WI38 (cell line): ENCODE data around the gene SCD.

ENCODE experiments used
- H3K4me3 ChIP-seq: 2 replicates; pipeline ENCODE4 v1.5.1; 2011; ENCODE audit warnings: low read depth, mild to moderate bottlenecking, control low read depth, low read length
- TF ChIP-seq, protein P1 (sequence below): IDR thresholded peaks from 2 replicates; pipeline ENCODE4 v1.5.1; 2012; ENCODE audit warnings: low read depth, mild to moderate bottlenecking, control low read depth, low read length

The SCD gene

DNA sequence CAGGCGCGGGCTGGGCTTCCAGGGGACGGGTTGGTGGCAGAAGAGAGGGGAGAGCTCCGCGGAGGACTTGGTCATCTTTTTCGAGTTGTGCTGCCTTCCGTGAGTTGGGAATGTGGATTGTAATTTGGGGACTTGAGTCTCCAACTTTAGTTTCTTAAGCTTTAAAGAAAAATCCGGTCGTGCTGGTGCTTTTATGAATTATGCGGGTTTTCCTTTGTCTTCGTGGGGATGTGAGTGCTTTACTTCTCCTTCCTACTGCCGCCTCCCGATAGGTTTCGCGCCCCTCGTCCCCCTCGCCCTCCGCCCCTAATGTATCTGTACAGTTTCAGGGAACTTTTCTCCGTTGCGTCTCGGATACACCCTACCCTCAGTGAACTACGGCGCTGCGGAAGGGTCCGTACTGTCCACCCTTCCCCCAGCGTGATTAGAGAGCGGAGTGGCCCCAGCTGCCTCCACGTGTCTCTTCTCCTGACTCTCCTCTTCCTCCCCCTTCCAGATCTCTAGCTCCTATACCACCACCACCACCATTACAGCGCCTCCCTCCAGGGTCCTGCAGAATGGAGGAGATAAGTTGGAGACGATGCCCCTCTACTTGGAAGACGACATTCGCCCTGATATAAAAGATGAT is 649 bp downstream of the SCD start:
- TF ChIP-seq, protein P1, sequence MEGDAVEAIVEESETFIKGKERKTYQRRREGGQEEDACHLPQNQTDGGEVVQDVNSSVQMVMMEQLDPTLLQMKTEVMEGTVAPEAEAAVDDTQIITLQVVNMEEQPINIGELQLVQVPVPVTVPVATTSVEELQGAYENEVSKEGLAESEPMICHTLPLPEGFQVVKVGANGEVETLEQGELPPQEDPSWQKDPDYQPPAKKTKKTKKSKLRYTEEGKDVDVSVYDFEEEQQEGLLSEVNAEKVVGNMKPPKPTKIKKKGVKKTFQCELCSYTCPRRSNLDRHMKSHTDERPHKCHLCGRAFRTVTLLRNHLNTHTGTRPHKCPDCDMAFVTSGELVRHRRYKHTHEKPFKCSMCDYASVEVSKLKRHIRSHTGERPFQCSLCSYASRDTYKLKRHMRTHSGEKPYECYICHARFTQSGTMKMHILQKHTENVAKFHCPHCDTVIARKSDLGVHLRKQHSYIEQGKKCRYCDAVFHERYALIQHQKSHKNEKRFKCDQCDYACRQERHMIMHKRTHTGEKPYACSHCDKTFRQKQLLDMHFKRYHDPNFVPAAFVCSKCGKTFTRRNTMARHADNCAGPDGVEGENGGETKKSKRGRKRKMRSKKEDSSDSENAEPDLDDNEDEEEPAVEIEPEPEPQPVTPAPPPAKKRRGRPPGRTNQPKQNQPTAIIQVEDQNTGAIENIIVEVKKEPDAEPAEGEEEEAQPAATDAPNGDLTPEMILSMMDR: no peak
- peak overlapping the region; percentile 77 for H3K4me3 ChIP-seq

DNA sequence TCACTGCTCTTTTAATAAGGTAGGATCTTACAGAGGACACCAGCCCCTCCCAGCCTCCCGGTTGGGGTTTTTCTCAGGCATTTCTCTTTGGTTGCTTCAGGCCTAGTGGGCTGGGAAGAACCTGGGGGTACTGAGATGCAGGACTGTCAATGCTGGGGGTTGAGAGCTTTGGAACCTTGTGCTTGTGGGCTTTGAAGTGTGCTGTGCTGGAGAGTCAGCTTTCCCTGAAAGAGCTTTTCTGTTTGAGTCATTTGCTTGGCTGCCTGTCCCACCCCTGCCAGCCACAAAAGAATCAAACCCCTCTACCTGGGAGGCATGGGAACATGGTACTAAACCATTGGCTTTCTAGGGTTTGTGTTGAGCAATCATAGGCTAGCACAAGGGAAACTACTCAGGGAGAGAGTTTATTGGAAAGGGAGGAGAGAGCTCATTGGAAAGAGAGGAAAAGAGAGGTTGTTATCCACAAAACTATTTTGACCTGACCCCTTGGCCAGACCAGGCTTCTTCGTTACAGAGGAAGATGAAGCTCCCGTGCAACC is 1.4 kb downstream of the SCD start:
- H3K4me3 ChIP-seq: peak overlapping the region; percentile 77
- TF ChIP-seq, protein P1: no peak

DNA sequence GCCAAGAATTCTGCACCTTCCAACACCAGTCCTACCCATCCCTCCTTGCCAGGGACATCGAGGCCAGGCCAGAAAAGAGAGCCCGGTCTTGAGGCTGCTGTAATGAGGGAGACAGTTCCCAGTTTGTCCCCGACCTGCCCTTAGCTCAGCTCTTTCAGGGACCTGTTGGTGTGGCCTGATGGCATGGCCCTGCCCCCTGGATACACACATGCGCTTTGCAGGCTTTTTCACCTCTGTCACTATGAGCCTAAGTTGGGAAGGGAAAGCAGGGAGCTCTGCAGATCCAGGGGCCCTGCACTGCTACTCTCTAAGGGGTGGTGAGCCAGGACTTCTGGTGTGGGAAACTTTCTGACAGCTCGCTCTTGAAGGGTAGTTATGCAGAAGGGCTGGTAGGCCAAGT is 2.1 kb downstream of the SCD start:
- TF ChIP-seq, protein P1: no peak
- no peak overlapping the region for H3K4me3 ChIP-seq

DNA sequence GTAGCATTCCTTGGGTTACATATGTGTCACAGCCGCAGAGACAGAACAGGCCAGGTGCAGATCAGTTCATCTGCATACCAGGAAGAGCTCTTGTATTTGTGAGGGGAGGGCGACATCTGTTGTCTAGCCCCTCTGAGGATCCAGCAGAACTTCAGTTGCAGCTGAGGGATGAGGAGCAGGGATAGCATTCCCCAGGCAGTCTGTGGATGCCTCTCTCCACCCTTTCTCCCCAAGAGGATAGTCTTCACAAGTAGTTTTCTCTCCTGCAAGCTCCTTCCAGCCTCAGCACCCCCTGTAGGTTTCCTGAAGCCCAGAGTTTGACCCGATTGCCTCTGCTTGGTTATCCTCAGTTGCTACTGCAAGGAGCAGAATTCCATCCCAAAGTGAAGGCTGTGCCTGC is 2.6 kb downstream of the SCD start:
- H3K4me3 ChIP-seq: no peak overlapping the region
- TF ChIP-seq, protein P1: no peak

DNA sequence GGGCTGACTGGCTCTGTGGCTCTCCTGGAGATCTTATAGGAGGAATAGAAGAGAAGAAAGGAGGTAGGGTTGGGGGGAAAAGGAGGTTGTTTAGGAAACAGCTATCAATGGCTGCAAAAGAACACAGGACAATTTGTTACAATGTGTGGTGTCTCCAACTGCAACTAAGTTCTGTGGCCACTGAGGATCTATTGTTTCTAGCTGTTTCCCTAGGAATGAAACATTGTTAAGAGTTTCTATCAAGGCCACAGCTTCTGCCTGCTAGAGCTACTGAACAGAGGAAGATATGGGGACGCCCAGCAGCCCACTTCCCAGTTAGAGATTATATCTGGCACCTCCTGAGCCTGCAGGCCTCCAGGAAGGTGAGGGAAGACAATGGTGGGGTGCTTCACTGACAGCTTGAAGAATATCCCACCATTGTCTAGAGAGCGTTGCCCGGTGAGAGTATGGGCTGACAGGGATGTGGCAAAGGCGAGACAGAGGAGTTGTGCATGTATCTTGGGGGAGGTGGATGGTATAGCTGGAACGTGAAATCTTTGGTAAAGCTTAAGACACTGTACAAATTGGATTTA is 4.0 kb downstream of the SCD start:
- no peak overlapping the region for H3K4me3 ChIP-seq
- TF ChIP-seq, protein P1: no peak

DNA sequence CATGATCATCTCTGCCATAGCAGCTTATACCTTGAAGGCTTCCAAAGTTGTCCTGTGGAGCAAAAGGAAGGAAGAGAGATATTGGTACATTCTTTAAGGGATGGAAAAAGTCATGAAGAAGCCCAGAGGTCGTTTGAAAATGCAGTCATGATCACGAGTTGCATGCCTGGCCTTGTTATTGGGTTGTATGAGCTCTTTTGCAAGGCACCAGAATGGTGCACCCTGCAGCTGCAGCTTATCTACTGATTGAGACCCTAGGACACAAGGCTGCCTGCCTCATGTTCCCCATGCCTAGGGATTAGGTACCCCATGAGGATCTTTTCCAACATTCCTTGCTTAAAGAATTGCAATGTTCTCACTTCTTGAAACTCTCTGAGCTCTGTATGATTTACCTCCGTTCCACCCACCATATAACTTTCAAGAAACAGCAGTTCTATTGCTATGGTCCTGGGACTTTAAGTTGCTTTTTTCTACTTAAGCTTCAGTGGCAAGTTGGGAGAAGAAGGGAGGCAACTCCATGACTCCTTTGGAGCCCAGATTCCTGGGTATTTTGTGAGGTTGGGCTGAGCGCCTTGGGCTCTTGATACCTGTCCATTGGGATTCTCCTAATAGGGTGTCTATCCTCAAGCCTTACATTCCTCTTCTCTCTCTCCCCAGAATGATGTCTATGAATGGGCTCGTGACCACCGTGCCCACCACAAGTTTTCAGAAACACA is 6.9 kb downstream of the SCD start:
- H3K4me3 ChIP-seq: no peak overlapping the region
- TF ChIP-seq, protein P1: no peak

DNA sequence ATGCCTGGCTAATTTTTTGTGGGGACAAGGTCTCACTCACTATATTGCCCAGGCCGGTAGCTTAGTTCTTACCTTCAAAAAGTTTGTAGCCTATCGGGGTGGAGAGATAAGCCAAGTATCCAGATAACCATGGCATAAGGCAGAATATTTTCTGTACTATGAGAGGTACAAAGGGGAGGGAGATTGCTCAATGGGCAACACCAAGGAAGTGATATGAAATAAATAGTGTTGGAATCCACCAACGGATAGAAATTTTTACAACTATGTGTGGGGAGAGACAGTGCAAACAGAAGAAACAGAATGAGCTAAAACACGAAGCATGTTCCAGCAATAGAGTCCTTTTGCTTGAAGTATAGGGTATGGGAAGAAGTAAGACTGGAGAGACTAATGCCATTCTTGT is 8.1 kb downstream of the SCD start:
- TF ChIP-seq, protein P1: no peak

More for the DNA sequence above, 8.1 kb downstream of the SCD start:
- H3K4me3 ChIP-seq: no peak overlapping the region
